AG04449 (cell line): ENCODE data around the gene A2ML1.

Source experiments
- CTCF ChIA-PET: fragments of 350-600 bp; formaldehyde crosslinking; extraction: SDS; loops from one replicate; lab custom pipeline; 2021; ENCODE audit warnings: antibody characterized with exemption; lab: Yijun Ruan, JAX
- POLR2A ChIA-PET: fragments of 400-600, 350-600 bp; formaldehyde crosslinking; extraction: SDS; loops from one replicate; lab custom pipeline; 2020; ENCODE audit warnings: antibody characterized with exemption, inconsistent platforms; lab: Yijun Ruan, JAX
- DNase-seq: peaks from one replicate; pipeline ENCODE4 v3.0.0-alpha.2; 2010; ENCODE audit warnings: low read depth, low spot score
- H3K4me3 ChIP-seq: 2 replicates; pipeline ENCODE4 v1.5.1; 2011; ENCODE audit warnings: low read depth, mild to moderate bottlenecking, control low read depth, low read length
- TF ChIP-seq, protein P1 (sequence below): IDR thresholded peaks from one replicate; pipeline ENCODE4 v1.5.1; 2011; ENCODE audit warnings: mild to moderate bottlenecking, moderate library complexity, low read length, control low read depth, inconsistent platforms; ENCODE audit not compliant: insufficient read depth; ENCODE audit errors: missing control alignments

Gene A2ML1

GRCh38 chr12:8821591-8821990 is 830 bp upstream of the A2ML1 start:
- DNase-seq = no peak
- ChIA-PET CTCF (interaction anchor here (1.2 kb wide), 1 partner anchor 140 kb away, joined by 5 read pairs; no protein-coding TSS in a partner anchor), POLR2A (no interaction called here)
- no peak overlapping the region for H3K4me3 ChIP-seq
- TF ChIP-seq, protein P1, sequence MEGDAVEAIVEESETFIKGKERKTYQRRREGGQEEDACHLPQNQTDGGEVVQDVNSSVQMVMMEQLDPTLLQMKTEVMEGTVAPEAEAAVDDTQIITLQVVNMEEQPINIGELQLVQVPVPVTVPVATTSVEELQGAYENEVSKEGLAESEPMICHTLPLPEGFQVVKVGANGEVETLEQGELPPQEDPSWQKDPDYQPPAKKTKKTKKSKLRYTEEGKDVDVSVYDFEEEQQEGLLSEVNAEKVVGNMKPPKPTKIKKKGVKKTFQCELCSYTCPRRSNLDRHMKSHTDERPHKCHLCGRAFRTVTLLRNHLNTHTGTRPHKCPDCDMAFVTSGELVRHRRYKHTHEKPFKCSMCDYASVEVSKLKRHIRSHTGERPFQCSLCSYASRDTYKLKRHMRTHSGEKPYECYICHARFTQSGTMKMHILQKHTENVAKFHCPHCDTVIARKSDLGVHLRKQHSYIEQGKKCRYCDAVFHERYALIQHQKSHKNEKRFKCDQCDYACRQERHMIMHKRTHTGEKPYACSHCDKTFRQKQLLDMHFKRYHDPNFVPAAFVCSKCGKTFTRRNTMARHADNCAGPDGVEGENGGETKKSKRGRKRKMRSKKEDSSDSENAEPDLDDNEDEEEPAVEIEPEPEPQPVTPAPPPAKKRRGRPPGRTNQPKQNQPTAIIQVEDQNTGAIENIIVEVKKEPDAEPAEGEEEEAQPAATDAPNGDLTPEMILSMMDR = no peak

GRCh38 chr12:8823565-8824300 is 1.3 kb downstream of the A2ML1 start:
- no peak for DNase-seq
- H3K4me3 ChIP-seq = no peak overlapping the region
- ChIA-PET POLR2A (no interaction called here), CTCF (interaction anchor here (0.7 to 2.1 kb wide), 10 partner anchors 14 to 280 kb away, joined by 3 to 7 read pairs (median 4); no protein-coding TSS in a partner anchor)
- TF ChIP-seq, protein P1 = peak; percentile 48

- ChIA-PET POLR2A (no interaction called here), CTCF (interaction anchor here (0.7 kb wide), 1 partner anchor 33 kb away, joined by 4 read pairs; no protein-coding TSS in a partner anchor)
- no peak overlapping the region for H3K4me3 ChIP-seq
- DNase-seq = no peak
- TF ChIP-seq, protein P1 = no peak
Measured at GRCh38 chr12:8827551-8828256, 5.3 kb downstream of the A2ML1 start.

DNA sequence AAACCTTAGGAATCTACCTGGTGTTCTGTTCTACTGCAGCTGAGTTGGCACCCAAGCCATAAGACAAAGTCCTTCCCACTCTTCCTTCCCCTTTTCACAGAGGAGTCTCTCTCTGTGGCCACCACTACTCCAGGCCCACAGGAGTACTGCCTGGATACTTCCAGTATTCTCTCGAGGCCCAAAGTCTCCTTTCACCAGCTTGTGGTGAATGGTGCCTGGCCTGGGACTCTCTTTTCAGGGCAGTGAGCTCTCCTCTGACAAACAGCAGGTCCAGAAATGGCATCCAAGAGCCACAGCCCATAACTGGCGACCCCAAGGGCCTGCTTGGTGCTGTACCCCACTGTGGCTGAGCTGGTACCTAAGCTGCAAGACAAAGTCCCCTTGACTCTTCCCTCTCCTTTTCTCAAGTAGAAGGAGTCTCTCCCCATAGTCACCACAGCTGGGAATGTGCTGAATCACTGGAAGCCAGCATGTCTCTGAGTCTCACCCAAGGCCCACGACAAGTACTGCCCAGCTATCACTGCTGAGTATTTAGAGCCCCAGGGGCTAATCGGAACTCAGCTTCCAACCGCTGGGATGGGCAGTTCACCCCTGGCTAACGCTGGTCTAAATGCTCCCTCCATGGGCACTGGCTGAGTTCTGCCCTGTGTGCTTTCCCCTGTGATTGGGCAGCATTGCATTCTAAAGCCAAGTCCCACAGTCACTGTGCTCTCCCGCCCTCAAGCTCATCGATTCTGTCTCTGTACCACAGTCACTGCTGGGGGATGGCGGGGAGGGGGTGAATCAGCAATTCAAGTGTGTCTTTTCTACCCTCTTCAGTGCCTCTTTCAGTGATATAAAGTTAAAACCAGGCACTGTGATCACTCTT is 6.1 kb downstream of the A2ML1 start:
- no peak overlapping the region for H3K4me3 ChIP-seq
- ChIA-PET CTCF (interaction anchor here (0.5 kb wide), 1 partner anchor 123 kb away, joined by 3 read pairs; no protein-coding TSS in a partner anchor), POLR2A (no interaction called here)
- no peak for DNase-seq
- TF ChIP-seq, protein P1 = no peak

GRCh38 chr12:8829125-8829518 is 6.7 kb downstream of the A2ML1 start:
- H3K4me3 ChIP-seq = no peak overlapping the region
- no peak for DNase-seq
- ChIA-PET POLR2A (no interaction called here), CTCF (no interaction called here)
- TF ChIP-seq, protein P1 = no peak
